Adipocyte (in vitro differentiated cells): Measurements from ENCODE around the gene FGF14.
"Not testable (repeated sequence)": the region's sequence is repeated elsewhere in the genome, so short reads cannot be mapped to it uniquely, and the experiment has no call there.

Source experiments
- DNase-seq: peaks from one replicate; pipeline ENCODE4 v3.0.0-alpha.2; 2015; ENCODE audit warnings: low read depth
- H3K27me3 ChIP-seq: replicated peaks from 2 replicates; pipeline ENCODE4 v1.7.0; 2013; ENCODE audit warnings: mild to moderate bottlenecking, low read length, moderate library complexity; ENCODE audit not compliant: control insufficient read depth, insufficient read depth
- H3K36me3 ChIP-seq: 2 replicates; pipeline ENCODE4 v1.7.0; 2013; ENCODE audit warnings: low read length, mild to moderate bottlenecking, moderate library complexity; ENCODE audit not compliant: control insufficient read depth, insufficient read depth, severe bottlenecking
- H3K4me1 ChIP-seq: 2 replicates; pipeline ENCODE4 v1.7.0; 2013; ENCODE audit warnings: mild to moderate bottlenecking, low read length, moderate library complexity; ENCODE audit not compliant: control insufficient read depth, insufficient read depth
- H3K4me3 ChIP-seq: 2 replicates; pipeline ENCODE4 v1.7.0; 2013; ENCODE audit warnings: mild to moderate bottlenecking, low read length, moderate library complexity
- H3K9ac ChIP-seq: 2 replicates; pipeline ENCODE4 v1.7.0; 2013; ENCODE audit warnings: mild to moderate bottlenecking, low read length, moderate library complexity
- H3K9me3 ChIP-seq: 2 replicates; pipeline ENCODE4 v1.7.0; 2013; ENCODE audit warnings: mild to moderate bottlenecking, low read length, moderate library complexity; ENCODE audit not compliant: control insufficient read depth

Gene FGF14

DNA sequence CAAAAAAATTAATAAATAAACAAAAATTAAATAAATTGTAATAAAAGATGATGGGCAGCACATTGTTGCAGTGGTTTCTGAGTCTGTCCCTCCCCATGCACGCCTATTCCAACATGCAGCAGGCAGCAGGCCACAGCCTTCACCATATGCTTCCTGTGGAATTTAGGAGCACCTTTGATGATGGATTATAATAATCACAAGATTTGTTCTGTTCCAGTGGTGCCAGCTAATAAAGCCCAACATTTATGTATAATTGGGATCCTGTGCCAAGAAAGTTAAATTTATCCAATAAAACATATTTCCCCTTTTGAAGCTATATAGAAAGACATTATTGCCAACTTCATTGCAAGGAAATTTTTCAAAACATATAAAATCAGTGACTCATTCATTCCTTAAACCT lies 328.6 kb downstream of the FGF14 start:
- no peak for DNase-seq
- H3K9ac ChIP-seq: no peak overlapping the region

GRCh38 chr13:102071711-102072110 lies 330.1 kb downstream of the FGF14 start:
- DNase-seq: no peak
- Histone ChIP-seq H3K9ac (no peak overlapping the region), H3K4me1 (no peaks in the 10 kb centered on the region), H3K36me3 (no peaks in the 10 kb centered on the region), H3K4me3 (no peak overlapping the region), H3K27me3 (no peaks in the 10 kb centered on the region), H3K9me3 (no peaks in the 10 kb centered on the region)

More for the DNA sequence above, 328.6 kb downstream of the FGF14 start:
- Histone ChIP-seq H3K27me3 (no peaks in the 10 kb centered on the region), H3K4me3 (no peak overlapping the region), H3K36me3 (no peaks in the 10 kb centered on the region), H3K4me1 (no peaks in the 10 kb centered on the region), H3K9me3 (no peaks in the 10 kb centered on the region)

DNA sequence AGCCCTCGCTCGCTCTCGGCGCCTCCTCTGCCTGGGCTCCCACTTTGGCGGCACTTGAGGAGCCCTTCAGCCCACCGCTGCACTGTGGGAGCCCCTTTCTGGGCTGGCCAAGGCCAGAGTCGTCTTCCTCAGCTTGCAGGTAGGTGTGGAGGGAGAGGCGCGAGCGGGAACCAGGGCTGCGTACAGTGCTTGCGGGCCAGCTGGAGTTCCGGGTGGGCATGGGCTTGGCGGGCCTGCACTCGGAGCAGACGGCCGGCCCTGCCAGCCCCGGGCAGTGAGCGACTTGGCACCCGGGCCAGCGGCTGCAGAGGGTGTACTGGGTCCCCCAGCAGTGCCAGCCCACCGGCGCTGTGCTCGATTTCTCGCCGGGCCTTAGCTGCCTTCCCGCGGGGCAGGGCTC lies 333.5 kb downstream of the FGF14 start:
- not testable (repeated sequence) for H3K9ac ChIP-seq, H3K9me3 ChIP-seq, H3K36me3 ChIP-seq, H3K27me3 ChIP-seq, H3K4me3 ChIP-seq, DNase-seq, H3K4me1 ChIP-seq

GRCh38 chr13:102055090-102055779 lies 346.6 kb downstream of the FGF14 start:
- Histone ChIP-seq H3K4me1 (no peaks in the 10 kb centered on the region), H3K27me3 (no peaks in the 10 kb centered on the region), H3K9ac (no peak overlapping the region), H3K9me3 (peaks cover 40% of the 10 kb centered on the region), H3K36me3 (no peaks in the 10 kb centered on the region), H3K4me3 (no peak overlapping the region)
- DNase-seq: no peak

GRCh38 chr13:102049853-102050252 lies 352.0 kb downstream of the FGF14 start:
- Histone ChIP-seq H3K9me3 (peaks cover 37% of the 10 kb centered on the region), H3K4me1 (no peaks in the 10 kb centered on the region), H3K9ac (no peak overlapping the region), H3K27me3 (no peaks in the 10 kb centered on the region), H3K4me3 (no peak overlapping the region), H3K36me3 (no peaks in the 10 kb centered on the region)
- DNase-seq: no peak

GRCh38 chr13:102045731-102046130 lies 356.1 kb downstream of the FGF14 start:
- Histone ChIP-seq H3K27me3 (no peaks in the 10 kb centered on the region), H3K9me3 (peaks cover 3% of the 10 kb centered on the region), H3K4me1 (no peaks in the 10 kb centered on the region), H3K36me3 (no peaks in the 10 kb centered on the region), H3K4me3 (no peak overlapping the region), H3K9ac (no peak overlapping the region)
- DNase-seq: no peak

DNA sequence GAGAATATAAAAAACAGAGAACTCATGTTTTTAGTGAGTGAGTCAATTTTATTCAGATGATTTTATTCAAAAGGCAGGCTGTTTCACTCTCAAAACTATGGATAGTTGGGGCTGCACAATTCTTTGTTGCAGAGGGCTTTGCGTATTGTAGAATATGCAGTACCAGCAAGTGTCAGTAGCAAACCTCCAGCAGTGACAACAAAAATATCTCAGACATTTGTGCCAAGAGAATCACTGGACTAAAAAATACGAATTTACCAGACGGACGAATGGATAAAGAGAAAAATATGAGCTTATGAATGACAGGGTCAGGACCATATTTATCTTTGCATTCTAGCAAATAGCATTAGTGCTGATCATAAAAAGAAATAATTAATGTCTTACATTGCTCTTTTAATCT lies 359.1 kb downstream of the FGF14 start:
- Histone ChIP-seq H3K27me3 (no peaks in the 10 kb centered on the region), H3K4me1 (no peaks in the 10 kb centered on the region), H3K4me3 (no peak overlapping the region), H3K9ac (no peak overlapping the region), H3K9me3 (peaks cover 3% of the 10 kb centered on the region), H3K36me3 (no peaks in the 10 kb centered on the region)
- no peak for DNase-seq

DNA sequence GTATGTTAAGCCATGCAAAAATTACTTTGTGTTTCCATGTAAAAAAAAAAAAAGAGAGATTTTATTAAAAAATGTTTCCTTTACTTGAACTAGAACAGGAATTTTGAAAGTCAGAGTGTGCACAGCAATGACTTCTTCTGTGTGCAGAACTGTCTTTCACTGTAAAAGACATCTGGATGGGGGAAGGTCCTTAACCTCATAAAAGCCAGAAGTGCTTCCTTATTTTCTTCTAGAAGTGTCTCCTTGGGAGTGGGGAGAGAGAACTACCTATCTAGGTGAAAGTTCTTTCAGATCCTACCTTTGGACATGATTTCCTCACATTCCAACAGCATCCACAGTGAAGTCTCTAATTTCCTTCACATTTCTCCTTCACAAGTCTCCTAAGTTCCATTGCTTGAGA lies 360.3 kb downstream of the FGF14 start:
- no peak for DNase-seq
- Histone ChIP-seq H3K4me1 (no peaks in the 10 kb centered on the region), H3K36me3 (no peaks in the 10 kb centered on the region), H3K4me3 (no peak overlapping the region), H3K9me3 (peaks cover 3% of the 10 kb centered on the region), H3K9ac (no peak overlapping the region), H3K27me3 (no peaks in the 10 kb centered on the region)

DNA sequence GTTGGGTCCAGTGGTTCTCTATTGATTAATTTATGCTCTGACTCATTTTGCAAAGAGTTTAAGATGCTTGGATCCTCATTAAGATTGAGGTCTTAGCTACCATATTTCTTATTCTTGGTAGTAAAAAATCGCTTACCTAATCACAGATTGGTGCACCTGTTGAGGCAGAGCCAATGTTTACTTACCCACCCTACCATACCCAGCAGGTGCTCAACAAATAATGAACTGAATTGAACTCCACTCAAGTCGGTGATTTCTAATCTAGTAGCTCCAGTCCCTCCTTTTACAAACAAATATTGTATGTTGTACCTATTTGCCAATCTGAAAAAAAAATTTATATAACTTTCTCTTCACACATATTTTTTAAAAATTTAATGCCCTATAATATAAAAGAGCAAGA lies 361.0 kb downstream of the FGF14 start:
- H3K9ac ChIP-seq: no peak overlapping the region
- H3K4me3 ChIP-seq: no peak overlapping the region
- DNase-seq: no peak
- H3K27me3 ChIP-seq: no peaks in the 10 kb centered on the region
- no peaks in the 10 kb centered on the region for H3K36me3 ChIP-seq
- peaks cover 3% of the 10 kb centered on the region for H3K9me3 ChIP-seq
- H3K4me1 ChIP-seq: no peaks in the 10 kb centered on the region

DNA sequence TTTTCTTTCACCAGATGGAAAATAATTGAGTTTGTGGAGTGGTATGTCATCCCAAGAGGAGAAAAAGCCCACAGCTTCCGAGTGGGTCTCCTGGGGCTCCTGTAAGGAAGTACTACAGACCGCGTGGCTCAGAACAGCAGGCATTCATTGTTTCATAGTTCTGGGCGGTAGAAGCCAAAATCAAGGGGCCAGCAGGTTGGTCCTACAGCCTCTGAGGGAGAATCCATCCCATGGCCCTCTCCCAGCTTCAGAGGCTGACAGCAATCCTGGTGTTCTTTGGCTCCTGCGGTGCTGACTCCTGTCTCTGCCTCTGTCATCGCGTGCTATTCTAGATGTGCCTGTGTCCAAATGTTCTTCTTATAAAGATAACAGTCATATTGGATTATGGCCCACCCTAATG lies 362.6 kb downstream of the FGF14 start:
- DNase-seq: no peak
- no peak overlapping the region for H3K9ac ChIP-seq
- H3K4me1 ChIP-seq: no peaks in the 10 kb centered on the region
- no peak overlapping the region for H3K4me3 ChIP-seq
- no peaks in the 10 kb centered on the region for H3K36me3 ChIP-seq
- no peaks in the 10 kb centered on the region for H3K9me3 ChIP-seq
- H3K27me3 ChIP-seq: no peaks in the 10 kb centered on the region

DNA sequence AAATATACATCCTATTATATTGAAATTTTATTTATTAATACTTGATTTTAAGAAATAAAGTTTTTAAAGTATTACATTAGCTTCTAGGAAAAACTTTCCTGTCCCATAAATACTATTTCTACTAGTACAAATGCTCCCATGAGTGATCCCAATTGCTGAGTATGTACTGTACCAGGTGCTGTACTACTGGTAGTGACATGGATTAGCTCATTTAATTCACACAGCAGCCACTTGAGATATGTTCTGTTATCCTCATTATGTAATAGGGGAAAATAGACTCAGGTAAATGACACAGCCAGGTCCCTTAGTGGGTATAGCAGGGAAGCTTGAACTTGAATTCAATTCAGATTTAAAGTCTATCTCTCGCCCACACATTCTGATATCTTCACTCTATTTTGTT lies 363.1 kb downstream of the FGF14 start:
- no peak for DNase-seq
- H3K9me3 ChIP-seq: no peaks in the 10 kb centered on the region
- H3K36me3 ChIP-seq: no peaks in the 10 kb centered on the region
- H3K4me1 ChIP-seq: no peaks in the 10 kb centered on the region
- no peaks in the 10 kb centered on the region for H3K27me3 ChIP-seq
- H3K9ac ChIP-seq: no peak overlapping the region
- H3K4me3 ChIP-seq: no peak overlapping the region

DNA sequence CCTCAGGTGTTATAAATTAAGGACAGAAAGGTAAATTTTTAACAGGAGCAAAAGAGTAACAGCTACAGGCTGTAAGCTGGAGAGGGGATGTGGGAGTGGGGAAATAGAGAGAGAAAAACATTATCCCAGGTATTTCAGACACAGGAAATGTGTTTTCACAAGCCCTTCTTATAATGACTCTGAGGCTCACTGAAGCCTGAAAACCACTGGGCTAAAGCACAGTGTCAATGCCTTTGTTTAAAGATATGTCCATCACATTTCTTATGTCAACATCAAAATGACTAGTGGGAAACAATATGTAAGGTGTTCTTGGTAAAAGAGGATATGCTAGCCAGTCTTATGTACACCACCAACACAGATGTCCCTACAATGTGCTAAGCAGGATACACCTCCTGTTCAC lies 365.9 kb downstream of the FGF14 start:
- DNase-seq: no peak
- H3K9me3 ChIP-seq: no peaks in the 10 kb centered on the region
- H3K4me3 ChIP-seq: no peak overlapping the region
- H3K36me3 ChIP-seq: no peaks in the 10 kb centered on the region
- H3K27me3 ChIP-seq: no peaks in the 10 kb centered on the region
- no peak overlapping the region for H3K9ac ChIP-seq
- H3K4me1 ChIP-seq: no peaks in the 10 kb centered on the region
